GM19467 (cell line): ENCODE results near the gene IGFBPL1.
A peak's percentile ranks its signal among the peaks of the same experiment; 100 is the strongest.
"Not testable (repeated sequence)": the region's sequence is repeated elsewhere in the genome, so short reads cannot be mapped to it uniquely, and the experiment has no call there.

ENCODE experiments used
- ATAC-seq: cut with Tn5 transposase; IDR thresholded peaks from one replicate; pipeline ENCODE4 v1.9.1; 2021; ENCODE audit warnings: mild to moderate bottlenecking, moderate library complexity; ENCODE audit not compliant: unreplicated experiment

Gene IGFBPL1

GRCh38 chr9:38401994-38402393 lies 22.3 kb downstream of the IGFBPL1 start:
- no peak for ATAC-seq

GRCh38 chr9:38399191-38399590 lies 25.1 kb downstream of the IGFBPL1 start:
- ATAC-seq, result not testable (repeated sequence)

- no peak for ATAC-seq
These were observed 27.9 kb downstream of the IGFBPL1 start for GRCh38 chr9:38396371-38396671.

- no peak for ATAC-seq
These were observed 28.4 kb downstream of the IGFBPL1 start for GRCh38 chr9:38395653-38396370.

GRCh38 chr9:38394416-38394815 lies 29.8 kb downstream of the IGFBPL1 start:
- no peak for ATAC-seq

- ATAC-seq, result no peak
These were observed 31.0 kb downstream of the IGFBPL1 start for GRCh38 chr9:38393128-38393796.

- peak; percentile 99 for ATAC-seq
These were observed 31.8 kb downstream of the IGFBPL1 start, which contains the start of gene ALDH1B1 for GRCh38 chr9:38392235-38393127. Gene ALDH1B1 (plus strand): TSS chr9:38392702. CDS start chr9:38395749, 3,047 bp downstream.

- no peak for ATAC-seq
These were observed 32.8 kb downstream of the IGFBPL1 start for GRCh38 chr9:38391278-38392118.

- no peak for ATAC-seq
These were observed 33.4 kb downstream of the IGFBPL1 start for GRCh38 chr9:38390851-38391250.

- ATAC-seq, result no peak
These were observed 33.8 kb downstream of the IGFBPL1 start for GRCh38 chr9:38390442-38390841.

GRCh38 chr9:38389313-38389712 lies 34.9 kb downstream of the IGFBPL1 start:
- no peak for ATAC-seq

GRCh38 chr9:38388283-38389223 lies 35.7 kb downstream of the IGFBPL1 start:
- ATAC-seq, result no peak

- no peak for ATAC-seq
These were observed 36.5 kb downstream of the IGFBPL1 start for GRCh38 chr9:38387751-38388150.

GRCh38 chr9:38387066-38387465 lies 37.2 kb downstream of the IGFBPL1 start:
- ATAC-seq, result no peak

- ATAC-seq, result no peak
These were observed 37.8 kb downstream of the IGFBPL1 start for GRCh38 chr9:38386319-38386895.

- ATAC-seq, result no peak
These were observed 38.4 kb downstream of the IGFBPL1 start for GRCh38 chr9:38385896-38386295.

GRCh38 chr9:38384990-38385848 lies 39.0 kb downstream of the IGFBPL1 start:
- no peak for ATAC-seq

- no peak for ATAC-seq
These were observed 42.1 kb downstream of the IGFBPL1 start for GRCh38 chr9:38382141-38382540.
